Lower leg skin (tissue), 3 donors: Measurements from ENCODE around the gene NXF2.
"Not testable (repeated sequence)": the region's sequence is repeated elsewhere in the genome, so short reads cannot be mapped to it uniquely, and the experiment has no call there.

Source experiments
- POLR2A ChIP-seq, 2 donors: fragments of 450-650 bp; IDR thresholded peaks; one replicate each; pipeline ENCODE4 v1.6.1; 2016 to 2017; ENCODE audit warnings: antibody characterized with exemption in 2 of 2, mild to moderate bottlenecking in 1 of 2, moderate library complexity in 1 of 2
- TF ChIP-seq, protein P1 (sequence below), 3 donors: fragments of 450-650 bp; IDR thresholded peaks; one replicate each; pipeline ENCODE4 v1.5.1; 2016; ENCODE audit warnings: antibody characterized with exemption in 3 of 3, mild to moderate bottlenecking in 3 of 3, moderate library complexity in 2 of 3

DNA sequence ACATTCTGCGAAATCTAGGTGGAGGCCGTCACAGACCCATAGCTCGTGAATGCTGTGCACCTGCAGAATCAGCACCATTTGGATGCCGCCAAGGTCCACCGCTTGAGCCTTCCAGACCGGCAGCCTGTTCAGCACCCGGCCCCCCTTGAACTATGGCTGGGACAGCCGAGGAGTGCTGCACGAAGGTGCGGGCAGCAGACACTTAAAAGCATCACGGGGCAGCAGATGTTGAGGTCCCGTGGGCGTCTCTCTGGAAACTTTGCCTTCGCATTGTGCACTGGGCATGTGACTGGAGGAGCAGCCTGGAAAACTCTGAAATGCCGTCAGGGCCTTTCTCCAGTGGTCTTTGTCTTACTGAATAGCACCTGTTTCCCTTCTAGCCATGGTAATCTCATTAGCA is 6.7 kb upstream of the NXF2 start:
- TF ChIP-seq, protein P1, sequence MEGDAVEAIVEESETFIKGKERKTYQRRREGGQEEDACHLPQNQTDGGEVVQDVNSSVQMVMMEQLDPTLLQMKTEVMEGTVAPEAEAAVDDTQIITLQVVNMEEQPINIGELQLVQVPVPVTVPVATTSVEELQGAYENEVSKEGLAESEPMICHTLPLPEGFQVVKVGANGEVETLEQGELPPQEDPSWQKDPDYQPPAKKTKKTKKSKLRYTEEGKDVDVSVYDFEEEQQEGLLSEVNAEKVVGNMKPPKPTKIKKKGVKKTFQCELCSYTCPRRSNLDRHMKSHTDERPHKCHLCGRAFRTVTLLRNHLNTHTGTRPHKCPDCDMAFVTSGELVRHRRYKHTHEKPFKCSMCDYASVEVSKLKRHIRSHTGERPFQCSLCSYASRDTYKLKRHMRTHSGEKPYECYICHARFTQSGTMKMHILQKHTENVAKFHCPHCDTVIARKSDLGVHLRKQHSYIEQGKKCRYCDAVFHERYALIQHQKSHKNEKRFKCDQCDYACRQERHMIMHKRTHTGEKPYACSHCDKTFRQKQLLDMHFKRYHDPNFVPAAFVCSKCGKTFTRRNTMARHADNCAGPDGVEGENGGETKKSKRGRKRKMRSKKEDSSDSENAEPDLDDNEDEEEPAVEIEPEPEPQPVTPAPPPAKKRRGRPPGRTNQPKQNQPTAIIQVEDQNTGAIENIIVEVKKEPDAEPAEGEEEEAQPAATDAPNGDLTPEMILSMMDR (IDR thresholded peaks at IDR 0.05): not testable (repeated sequence)
- not testable (repeated sequence) for TF ChIP-seq POLR2A (IDR thresholded peaks at IDR 0.05)
